Psoas muscle (tissue), 8 donors: Measurements from ENCODE around the gene PACRG. TPM values are rescaled to one million over a fixed set of nuclear protein-coding genes. Genes with fewer than 3 reads are reported as not detected.

Experiments
- ATAC-seq, 4 donors: fragments of 200-7000 bp; cut with Tn5 transposase; one replicate each; pipeline ENCODE4 v1.9.1; 2020; ENCODE audit warnings: moderate library complexity in 3 of 4, mild to moderate bottlenecking in 2 of 4
- DNase-seq, 2 donors: peaks; one replicate each; pipeline ENCODE4 v3.0.0-alpha.2; 2020
- H3K27ac ChIP-seq: fragments of 200-600 bp; one replicate; pipeline ENCODE4 v1.8.0; 2022
- H3K27me3 ChIP-seq, 3 donors: fragments of 200-600 bp in 1 of 3; one replicate each; pipeline versions ENCODE4 v1.6.1 to v1.8.0; 2013 to 2022; ENCODE audit warnings: low read length in 2 of 3, mild to moderate bottlenecking in 2 of 3, moderate library complexity in 1 of 3; ENCODE audit not compliant: insufficient read depth in 3 of 3
- H3K36me3 ChIP-seq, 2 donors: fragments of 200-600 bp in 1 of 2; one replicate each; pipeline versions ENCODE4 v1.6.1 to v1.8.0; 2013 to 2022; ENCODE audit warnings: low read depth in 1 of 2, mild to moderate bottlenecking in 1 of 2, moderate library complexity in 1 of 2; ENCODE audit not compliant: insufficient read depth in 1 of 2
- H3K4me1 ChIP-seq: fragments of 200-600 bp; one replicate; pipeline ENCODE4 v1.8.0; 2022
- H3K4me3 ChIP-seq: fragments of 200-600 bp; one replicate; pipeline ENCODE4 v1.8.0; 2022; ENCODE audit warnings: mild to moderate bottlenecking
- H3K9me3 ChIP-seq: fragments of 200-600 bp; one replicate; pipeline ENCODE4 v1.8.0; 2022
- WGBS, 3 donors: extraction: QIAGEN DNeasy Blood & Tissue Kit; methylation state at CpG; one replicate each; pipeline versions ENCODE4 v1.1.6 to v1.1.7; 2013; 5-methylcytosine and 5-hydroxymethylcytosine counted together
- intact Hi-C, 2 donors: fragments of 100-400 bp; cut with DNase I; formaldehyde crosslinking; loops; one replicate each; pipeline versions ENCODE4 v1.11.0 to v1.14.2; 2022
- polyA plus RNA-seq, 3 donors: library from polyadenylated mRNA; stranded (reverse); fragments of 200-250 nt; gene quantifications; one replicate each; pipeline ENCODE4 v1.2.3, GENCODE V29; 2013
- total RNA-seq, 4 donors: library from RNA; stranded (reverse); fragmentation: NEBNext Ultra II Directional in 2 of 4; extraction: Animal tissue kit (Norgen Biotek cat#: 25700) in 2 of 4; gene quantifications; one replicate each; pipeline versions ENCODE4 v1.2.1 to v1.2.4, GENCODE V29; 2021 to 2023
- TF ChIP-seq, protein P1 (sequence below): fragments of 200-600 bp; IDR thresholded peaks from one replicate; pipeline ENCODE4 v1.8.0; 2022; ENCODE audit warnings: antibody characterized with exemption
- donor health status: healthy with polysubstance abuse.
- donor health status: DM: no; HTN: no; CAD: no; lungs with moderate emphysema.
- donor health status: Bipolar disorder and iron deficiency.
- donor health status: healthy.
- donor health status: DM: yes; HTN: yes; CAD: no.
- donor health status: DM: no; HTN: no; CAD: no.
- donor health status: DM: no; HTN: no; CAD: no.
- donor health status: DM: yes; HTN: yes; CAD: no.

Gene PACRG
- total and polyA plus RNA-seq, 7 donors, result 0.17 to 3.1 (median 1.8) TPM

DNA sequence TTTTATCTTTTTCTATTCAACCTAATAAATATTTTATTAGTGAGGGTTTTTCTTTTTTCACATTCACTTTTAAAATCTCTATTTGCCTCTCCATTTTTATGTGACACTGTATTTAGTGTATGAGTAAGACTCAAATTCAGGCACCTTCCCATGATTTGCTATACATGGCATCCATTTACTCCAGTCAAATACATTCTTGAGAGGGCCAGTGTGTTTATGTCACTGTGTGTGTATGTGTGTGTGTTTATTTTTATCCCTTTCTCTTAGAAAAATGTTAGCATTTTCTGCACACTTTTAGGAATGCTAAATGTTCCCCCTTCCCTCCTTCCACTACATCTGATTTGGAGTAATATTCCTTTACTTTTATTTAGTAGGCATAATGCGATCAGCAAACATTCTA, 290.0 kb downstream of the PACRG start:
- intact Hi-C loops, result no loop called here
- H3K27ac ChIP-seq, result no peak overlapping the region
- no peak overlapping the region for H3K4me3 ChIP-seq

DNA sequence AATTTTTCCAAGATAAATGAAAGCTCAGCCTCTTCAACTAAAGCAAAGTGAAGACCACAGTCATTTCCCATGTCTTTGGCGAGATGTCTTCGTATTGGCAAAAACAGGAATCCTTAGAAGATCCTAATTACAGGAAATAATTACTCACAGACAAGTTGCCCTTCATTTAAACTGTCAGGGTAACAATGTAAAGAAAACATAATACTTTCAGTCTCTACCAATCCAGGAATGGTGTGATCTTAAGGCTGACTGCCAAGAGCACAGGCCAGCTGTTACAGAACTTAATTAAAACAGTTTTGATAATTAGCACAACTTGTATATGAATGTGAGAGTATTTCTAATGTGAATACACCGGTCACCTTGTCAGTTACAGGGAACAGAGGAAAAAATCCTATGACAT, 292.2 kb downstream of the PACRG start:
- no peak overlapping the region for H3K27ac ChIP-seq
- ATAC-seq (no peak), DNase-seq (no peak)
- no peaks in the 10 kb centered on the region for H3K36me3 ChIP-seq
- peaks cover 0 to 2% (median 0%) of the 10 kb centered on the region in 3 donors for H3K27me3 ChIP-seq
- peaks cover 10% of the 10 kb centered on the region for H3K9me3 ChIP-seq
- intact Hi-C loops, result no loop called here
- TF ChIP-seq, protein P1, sequence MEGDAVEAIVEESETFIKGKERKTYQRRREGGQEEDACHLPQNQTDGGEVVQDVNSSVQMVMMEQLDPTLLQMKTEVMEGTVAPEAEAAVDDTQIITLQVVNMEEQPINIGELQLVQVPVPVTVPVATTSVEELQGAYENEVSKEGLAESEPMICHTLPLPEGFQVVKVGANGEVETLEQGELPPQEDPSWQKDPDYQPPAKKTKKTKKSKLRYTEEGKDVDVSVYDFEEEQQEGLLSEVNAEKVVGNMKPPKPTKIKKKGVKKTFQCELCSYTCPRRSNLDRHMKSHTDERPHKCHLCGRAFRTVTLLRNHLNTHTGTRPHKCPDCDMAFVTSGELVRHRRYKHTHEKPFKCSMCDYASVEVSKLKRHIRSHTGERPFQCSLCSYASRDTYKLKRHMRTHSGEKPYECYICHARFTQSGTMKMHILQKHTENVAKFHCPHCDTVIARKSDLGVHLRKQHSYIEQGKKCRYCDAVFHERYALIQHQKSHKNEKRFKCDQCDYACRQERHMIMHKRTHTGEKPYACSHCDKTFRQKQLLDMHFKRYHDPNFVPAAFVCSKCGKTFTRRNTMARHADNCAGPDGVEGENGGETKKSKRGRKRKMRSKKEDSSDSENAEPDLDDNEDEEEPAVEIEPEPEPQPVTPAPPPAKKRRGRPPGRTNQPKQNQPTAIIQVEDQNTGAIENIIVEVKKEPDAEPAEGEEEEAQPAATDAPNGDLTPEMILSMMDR, result no peak
- H3K4me3 ChIP-seq, result no peak overlapping the region
- H3K4me1 ChIP-seq, result no peaks in the 10 kb centered on the region
- whole genome bisulfite sequencing, 3 donors, result 64 to 76% (median 68%) methylated on average over 3 of the region's 3 CpGs

More for the DNA sequence above, 290.0 kb downstream of the PACRG start:
- Histone ChIP-seq H3K27me3 (peaks cover 0 to 2% (median 0%) of the 10 kb centered on the region in 3 donors), H3K9me3 (no peaks in the 10 kb centered on the region), H3K36me3 (no peaks in the 10 kb centered on the region), H3K4me1 (no peaks in the 10 kb centered on the region)
- ATAC-seq (no peak), DNase-seq (no peak)
- 97 to 100% (median 98%) methylated on average over 1 of the region's 1 CpG for WGBS, 3 donors
- TF ChIP-seq, protein P1, result no peak

DNA sequence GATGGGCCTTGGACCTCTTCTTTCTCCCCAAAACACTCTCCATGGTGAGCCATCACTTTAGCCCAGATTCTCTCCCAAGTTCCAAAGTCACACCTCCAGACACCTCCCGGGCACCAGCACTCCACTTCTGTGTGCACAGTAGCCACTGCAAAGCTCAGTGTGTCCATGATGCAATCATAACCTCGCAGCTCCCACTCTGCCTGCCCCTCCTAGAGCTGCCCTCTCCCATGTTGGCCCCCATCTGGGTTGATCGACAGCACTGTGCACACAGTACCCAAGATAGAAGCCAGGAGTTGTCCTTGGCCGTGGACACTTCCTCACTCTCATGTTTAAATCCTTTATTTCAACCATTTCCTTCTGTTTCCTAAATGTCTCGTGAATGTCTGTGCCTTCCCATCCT, 293.3 kb downstream of the PACRG start:
- no peak for DNase-seq
- intact Hi-C loops, result no loop called here
- WGBS, 3 donors, result 78 to 89% (median 78%) methylated on average over 5 of the region's 5 CpGs
- Histone ChIP-seq H3K27me3 (peaks cover 0 to 2% (median 0%) of the 10 kb centered on the region in 3 donors), H3K9me3 (peaks cover 10% of the 10 kb centered on the region), H3K36me3 (no peaks in the 10 kb centered on the region), H3K4me3 (no peak overlapping the region), H3K27ac (no peak overlapping the region), H3K4me1 (no peaks in the 10 kb centered on the region)
- ATAC-seq, result no peak
- TF ChIP-seq, protein P1, result no peak

DNA sequence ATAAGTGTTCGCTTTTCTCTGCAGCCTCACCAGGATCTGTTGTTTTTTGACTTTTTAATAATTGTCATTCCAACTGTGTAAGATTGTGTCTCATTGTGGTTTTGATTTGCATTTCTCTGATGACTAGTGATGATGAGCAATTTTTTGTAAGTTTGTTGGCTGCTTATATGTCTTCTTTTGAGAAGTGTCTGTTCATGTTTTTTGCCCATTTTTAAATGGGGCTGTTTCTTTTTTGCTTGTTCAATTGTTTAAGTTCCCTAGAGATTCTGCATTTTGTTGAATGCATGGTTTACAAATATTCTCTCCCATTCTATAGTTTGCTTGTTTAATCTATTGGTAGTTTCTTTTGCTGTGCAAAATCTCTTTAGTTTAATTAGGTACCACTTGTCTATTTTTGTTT, 295.9 kb downstream of the PACRG start:
- DNase-seq (no peak), ATAC-seq (no peak)
- TF ChIP-seq, protein P1, result no peak
- intact Hi-C loops, result no loop called here
- no peak overlapping the region for H3K4me3 ChIP-seq
- H3K36me3 ChIP-seq, result no peaks in the 10 kb centered on the region
- H3K4me1 ChIP-seq, result no peaks in the 10 kb centered on the region
- WGBS, 3 donors, result 96 to 100% (median 100%) methylated on average over 1 of the region's 1 CpG
- peaks cover 0 to 2% (median 0%) of the 10 kb centered on the region in 3 donors for H3K27me3 ChIP-seq
- H3K9me3 ChIP-seq, result peaks cover 10% of the 10 kb centered on the region
- H3K27ac ChIP-seq, result no peak overlapping the region

DNA sequence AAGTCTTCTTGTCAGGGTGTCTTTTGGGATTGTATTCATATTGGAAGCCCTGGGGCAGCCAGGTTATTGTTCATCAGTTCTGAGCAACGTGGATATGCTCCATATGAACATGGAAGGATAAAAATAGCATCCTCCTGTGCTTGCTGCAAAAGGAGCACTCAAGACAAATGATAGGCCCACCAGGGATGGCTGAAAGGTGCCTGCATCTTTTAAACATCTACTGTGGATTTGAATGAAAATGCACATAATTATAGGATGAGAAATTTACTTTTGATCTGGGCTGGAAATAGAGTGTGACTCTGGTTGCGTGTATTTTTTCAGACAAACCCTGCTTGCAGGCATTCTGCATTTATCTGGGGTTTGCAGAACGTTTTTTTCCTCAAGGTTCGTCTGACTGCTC, 299.1 kb downstream of the PACRG start:
- DNase-seq, result no peak
- TF ChIP-seq, protein P1, result no peak
- 58 to 61% (median 61%) methylated on average over 4 of the region's 4 CpGs for WGBS, 3 donors
- Histone ChIP-seq H3K36me3 (no peaks in the 10 kb centered on the region), H3K4me3 (no peak overlapping the region), H3K4me1 (no peaks in the 10 kb centered on the region), H3K9me3 (peaks cover 10% of the 10 kb centered on the region), H3K27me3 (peaks cover 0 to 2% (median 0%) of the 10 kb centered on the region in 3 donors), H3K27ac (no peak overlapping the region)
- intact Hi-C loops, result no loop called here
- no peak for ATAC-seq
